ENCODE measurements around the gene VIL1. TPM values are rescaled to one million over a fixed set of nuclear protein-coding genes. Genes with fewer than 3 reads are reported as not detected.
A peak's percentile ranks its signal among the peaks of the same experiment; 100 is the strongest.

The VIL1 gene
- total and polyA plus RNA-seq, 9 of the 15 experiments (the other 6 are each of a cell fraction or from before 2014, with no cell fraction given): 0.51 to 2.7 (median 1.2) TPM

- TF ChIP-seq RERE (CRISPR knock-in tag; IDR thresholded peaks at IDR 0.05; ENCODE audit: borderline replicate concordance) (no peak), MXD1 (CRISPR knock-in tag; IDR thresholded peaks at IDR 0.05; ENCODE audit: borderline replicate concordance, poor library complexity, severe bottlenecking) (no peak)
Observed at GRCh38 chr2:218391202-218391601, 27.7 kb upstream of the VIL1 start (continued).

- Histone ChIP-seq H3K27me3 (ENCODE audit: control insufficient read depth in 2 of 2, insufficient read depth in 2 of 2, low read length in 2 of 2) (no peaks in the 10 kb centered on the region), H3K9ac (ENCODE audit: insufficient read depth in 1 of 2, low read depth in 2 of 2, low read length in 2 of 2) (no peak overlapping the region; a peak in 1 of 4 replicates), H3K4me1 (replicated peaks in 1 of 2; ENCODE audit: control insufficient read depth in 2 of 2, insufficient read depth in 2 of 2, low read length in 2 of 2) (peaks cover 20 to 53% of the 10 kb centered on the region in 2 experiments), H3K79me2 (ENCODE audit: control insufficient read depth, insufficient read depth, low read length) (peaks cover 29% of the 10 kb centered on the region), H3K36me3 (ENCODE audit: control insufficient read depth, insufficient read depth, low read length) (no peaks in the 10 kb centered on the region), H3K9me3 (replicated peaks; ENCODE audit: control insufficient read depth, insufficient read depth, low read depth, low read length) (no peaks in the 10 kb centered on the region), H3K4me3 (no peak overlapping the region), H3K27ac (ENCODE audit: extremely low read depth, low read depth, low read length) (no peak overlapping the region), H2AFZ (ENCODE audit: low read depth, low read length) (no peak overlapping the region), H4K20me1 (replicated peaks; ENCODE audit: control insufficient read depth, insufficient read depth, low read length) (no peaks in the 10 kb centered on the region), H3K4me2 (ENCODE audit: insufficient read depth, low read length) (no peak overlapping the region), H3K9me1 (ENCODE audit: control insufficient read depth, insufficient read depth, low read length) (no peaks in the 10 kb centered on the region)
- in situ Hi-C loops (cut with MboI) (no loop called here), intact Hi-C loops (cut with micrococcal nuclease) (no loop called here)
- FAIRE-seq: no peak
- POLR2A ChIA-PET: interaction anchor here (0.6 kb wide), 1 partner anchor 10 kb away, joined by 3 read pairs; no protein-coding TSS in a partner anchor
- CTCF ChIA-PET (ENCODE audit: low intra/inter-chr PET ratio): no interaction called here
- no TSS peak for BruUV-seq (replicated peaks)
- 93% methylated on average over 3 of the region's 5 CpGs for WGBS (ENCODE audit: insufficient coverage, low coverage, missing lambda C conversion rate)
- DNase-seq (ENCODE audit: extremely low read depth in 1 of 4, low spot score in 3 of 4): no peak
- ATAC-seq: no peak
- peak; percentile 34 for TF ChIP-seq RBM25 (IDR thresholded peaks at IDR 0.05; ENCODE audit: low read depth, low read length, severe bottlenecking)
- TF ChIP-seq BCOR (IDR thresholded peaks at IDR 0.05): peak; percentile 50; the same call in 1 of the 2 replicates
- TF ChIP-seq REST (IDR thresholded peaks at IDR 0.05; ENCODE audit: borderline replicate concordance): no peak
- no peak for TF ChIP-seq REST (CRISPR knock-in tag; IDR thresholded peaks at IDR 0.05; ENCODE audit: low read depth)
- TF ChIP-seq KDM1A (IDR thresholded peaks at IDR 0.05): 0 out of 4 replicates have a peak, but pooled peaks of 1 of the 2 experiments have one; percentile 18
Observed at GRCh38 chr2:218392459-218392858, 26.5 kb upstream of the VIL1 start.

Data from K562 (cell line).